DND-41 (cell line): ENCODE data around the gene ANKRD36.
"Not testable (repeated sequence)": the region's sequence is repeated elsewhere in the genome, so short reads cannot be mapped to it uniquely, and the experiment has no call there.

Experiments
- ATAC-seq: fragments of 200-7000 bp; cut with Tn5 transposase; 3 replicates; pipeline ENCODE4 v1.9.1; 2021; ENCODE audit warnings: low read depth; ENCODE audit not compliant: insufficient read depth
- DNase-seq: peaks from one replicate; pipeline ENCODE4 v3.0.0-alpha.2; 2020
- H2AFZ ChIP-seq: 2 replicates; pipeline ENCODE4 v1.6.0; 2012; ENCODE audit warnings: low read depth, low read length
- H3K27ac ChIP-seq: 2 replicates; pipeline ENCODE4 v1.5.1; 2012; ENCODE audit warnings: low read length, inconsistent platforms
- H3K27me3 ChIP-seq: fragments of 200-600 bp; sonication (generic); 2 replicates; pipeline ENCODE4 v1.6.0; 2012; ENCODE audit warnings: low read length, mild to moderate bottlenecking, inconsistent platforms; ENCODE audit not compliant: insufficient read depth, poor library complexity
- H3K36me3 ChIP-seq: 2 replicates; pipeline ENCODE4 v1.5.1; 2012; ENCODE audit warnings: low read length, inconsistent platforms; ENCODE audit not compliant: insufficient read depth
- H3K4me1 ChIP-seq: 2 replicates; pipeline ENCODE4 v1.5.1; 2012; ENCODE audit warnings: mild to moderate bottlenecking, low read length; ENCODE audit not compliant: insufficient read depth
- H3K4me2 ChIP-seq: 2 replicates; pipeline ENCODE4 v1.6.0; 2012; ENCODE audit warnings: mild to moderate bottlenecking, moderate library complexity, low read length, inconsistent platforms; ENCODE audit not compliant: insufficient read depth
- H3K4me3 ChIP-seq, 2 experiments: fragments of 200-600 bp in 1 of 2; shearing (Covaris generic) in 1 of 2; 2 replicates each; pipeline ENCODE4 v1.5.1; 2012 to 2016; ENCODE audit warnings: inconsistent platforms in 2 of 2, low read length in 2 of 2, mild to moderate bottlenecking in 2 of 2, low read depth in 1 of 2, moderate library complexity in 1 of 2
- H3K79me2 ChIP-seq: 2 replicates; pipeline ENCODE4 v1.6.0; 2012; ENCODE audit warnings: low read length, inconsistent platforms; ENCODE audit not compliant: insufficient read depth
- H3K9ac ChIP-seq: 2 replicates; pipeline ENCODE4 v1.6.0; 2012; ENCODE audit warnings: low read depth, mild to moderate bottlenecking, inconsistent platforms, low read length, moderate library complexity
- H3K9me3 ChIP-seq: 2 replicates; pipeline ENCODE4 v1.5.1; 2012; ENCODE audit warnings: low read length, moderate library complexity, mild to moderate bottlenecking, inconsistent platforms; ENCODE audit not compliant: insufficient read depth, severe bottlenecking
- H4K20me1 ChIP-seq: 2 replicates; pipeline ENCODE4 v1.6.0; 2012; ENCODE audit warnings: low read length; ENCODE audit not compliant: insufficient read depth
- TF ChIP-seq, protein P1 (sequence below): IDR thresholded peaks from 2 replicates; pipeline ENCODE4 v1.5.1; 2012; ENCODE audit warnings: borderline replicate concordance, low read length, moderate library complexity, mild to moderate bottlenecking; ENCODE audit not compliant: poor library complexity, severe bottlenecking; ENCODE audit errors: extremely low read depth

The ANKRD36 gene

DNA sequence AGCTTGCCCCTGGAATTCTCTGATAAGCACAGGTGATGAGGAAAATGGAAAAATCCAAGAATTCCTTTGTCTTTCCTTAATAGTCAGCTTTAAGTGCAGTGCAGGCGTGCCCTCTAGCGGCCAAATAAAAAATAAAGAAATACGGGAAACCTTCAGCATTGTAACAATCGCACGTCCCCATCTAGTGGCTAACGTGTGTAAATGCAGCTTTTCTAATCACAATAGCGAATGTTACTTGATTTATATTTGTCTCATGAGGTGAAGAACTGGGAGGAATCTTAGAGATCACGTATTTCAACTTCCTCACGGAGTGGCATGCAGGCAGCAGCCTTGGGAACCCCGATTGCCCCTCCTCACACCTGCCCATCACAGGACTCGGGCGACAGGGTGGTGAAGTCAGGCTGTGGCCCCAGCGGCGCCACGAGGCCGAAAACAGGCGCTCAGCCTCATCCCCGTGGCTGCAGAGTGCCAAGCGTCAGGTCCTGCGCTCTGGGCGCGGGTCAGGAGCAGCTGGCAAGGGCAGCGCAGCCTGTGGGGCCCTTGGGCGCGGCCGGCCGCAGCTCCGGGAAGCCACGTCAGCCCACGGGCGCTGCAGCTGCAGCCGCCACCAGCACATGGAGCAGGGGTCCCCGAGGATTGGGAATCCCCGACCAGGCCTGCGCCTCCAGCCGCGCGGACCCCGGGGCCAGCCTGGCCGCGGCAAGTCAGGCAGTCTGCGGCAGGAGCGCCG is 468 bp upstream of the ANKRD36 start:
- Histone ChIP-seq H3K4me2 (peak overlapping the region; percentile 98), H3K27ac (peak overlapping the region; percentile 94), H3K79me2 (peaks cover 19% of the 10 kb centered on the region), H3K4me3 (peak overlapping the region; percentile 56 to 83; a peak in 3 of 4 replicates), H2AFZ (peak overlapping the region; percentile 100), H3K9ac (peak overlapping the region; percentile 92)
- H4K20me1 ChIP-seq, H3K27me3 ChIP-seq, H3K9me3 ChIP-seq, H3K36me3 ChIP-seq, H3K4me1 ChIP-seq: not testable (repeated sequence)
- ATAC-seq (peak; percentile 49), DNase-seq (peak; percentile 69)
- TF ChIP-seq, protein P1, sequence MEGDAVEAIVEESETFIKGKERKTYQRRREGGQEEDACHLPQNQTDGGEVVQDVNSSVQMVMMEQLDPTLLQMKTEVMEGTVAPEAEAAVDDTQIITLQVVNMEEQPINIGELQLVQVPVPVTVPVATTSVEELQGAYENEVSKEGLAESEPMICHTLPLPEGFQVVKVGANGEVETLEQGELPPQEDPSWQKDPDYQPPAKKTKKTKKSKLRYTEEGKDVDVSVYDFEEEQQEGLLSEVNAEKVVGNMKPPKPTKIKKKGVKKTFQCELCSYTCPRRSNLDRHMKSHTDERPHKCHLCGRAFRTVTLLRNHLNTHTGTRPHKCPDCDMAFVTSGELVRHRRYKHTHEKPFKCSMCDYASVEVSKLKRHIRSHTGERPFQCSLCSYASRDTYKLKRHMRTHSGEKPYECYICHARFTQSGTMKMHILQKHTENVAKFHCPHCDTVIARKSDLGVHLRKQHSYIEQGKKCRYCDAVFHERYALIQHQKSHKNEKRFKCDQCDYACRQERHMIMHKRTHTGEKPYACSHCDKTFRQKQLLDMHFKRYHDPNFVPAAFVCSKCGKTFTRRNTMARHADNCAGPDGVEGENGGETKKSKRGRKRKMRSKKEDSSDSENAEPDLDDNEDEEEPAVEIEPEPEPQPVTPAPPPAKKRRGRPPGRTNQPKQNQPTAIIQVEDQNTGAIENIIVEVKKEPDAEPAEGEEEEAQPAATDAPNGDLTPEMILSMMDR: peak; percentile 69

GRCh38 chr2:97113882-97114255 is 916 bp downstream of the ANKRD36 start:
- Histone ChIP-seq H3K27ac (peak overlapping the region; percentile 94), H3K79me2 (peaks cover 19% of the 10 kb centered on the region), H3K4me3 (peak overlapping the region; percentile 44 to 83; a peak in 3 of 4 replicates), H2AFZ (peak overlapping the region; percentile 96), H3K4me2 (peak overlapping the region; percentile 58), H3K9ac (peak overlapping the region; percentile 92)
- not testable (repeated sequence) for H3K27me3 ChIP-seq, H3K9me3 ChIP-seq, H4K20me1 ChIP-seq, H3K4me1 ChIP-seq, H3K36me3 ChIP-seq
- DNase-seq (peak; percentile 30), ATAC-seq (peak; percentile 25)

DNA sequence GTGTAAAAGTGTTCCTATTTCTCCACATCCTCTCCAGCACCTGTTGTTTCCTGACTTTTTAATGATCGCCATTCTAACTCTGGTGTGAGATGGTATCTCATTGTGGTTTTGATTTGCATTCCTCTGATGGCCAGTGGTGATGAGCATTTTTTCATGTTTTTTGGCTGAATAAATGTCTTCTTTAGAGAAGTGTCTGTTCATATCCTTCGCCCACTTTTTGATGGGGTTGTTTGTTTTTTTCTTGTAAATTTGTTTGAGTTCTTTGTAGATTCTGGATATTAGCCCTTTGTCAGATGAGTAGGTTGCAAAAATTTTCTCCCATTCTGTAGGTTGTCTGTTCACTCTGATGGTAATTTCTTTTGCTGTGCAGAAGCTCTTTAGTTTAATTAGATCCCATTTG is 16.1 kb downstream of the ANKRD36 start:
- H3K27ac ChIP-seq, H3K9ac ChIP-seq, DNase-seq, ATAC-seq, H3K27me3 ChIP-seq, H3K36me3 ChIP-seq, H3K4me2 ChIP-seq, H3K4me3 ChIP-seq, H3K79me2 ChIP-seq, H3K9me3 ChIP-seq, H3K4me1 ChIP-seq, H2AFZ ChIP-seq, H4K20me1 ChIP-seq: not testable (repeated sequence)

- not testable (repeated sequence) for H3K79me2 ChIP-seq, H3K4me3 ChIP-seq, H3K4me2 ChIP-seq, H3K9me3 ChIP-seq, H2AFZ ChIP-seq, H4K20me1 ChIP-seq, DNase-seq, H3K9ac ChIP-seq, H3K27me3 ChIP-seq, H3K27ac ChIP-seq, ATAC-seq, H3K4me1 ChIP-seq
- H3K36me3 ChIP-seq: peaks cover 34% of the 10 kb centered on the region
Observed at GRCh38 chr2:97144016-97144415, 31.1 kb downstream of the ANKRD36 start.

- peaks cover 14% of the 10 kb centered on the region for H3K36me3 ChIP-seq
- not testable (repeated sequence) for H4K20me1 ChIP-seq, H3K4me2 ChIP-seq, ATAC-seq, H3K4me3 ChIP-seq, H3K27ac ChIP-seq, DNase-seq, H3K79me2 ChIP-seq, H3K9ac ChIP-seq, H3K27me3 ChIP-seq, H3K4me1 ChIP-seq, H2AFZ ChIP-seq, H3K9me3 ChIP-seq
Observed at GRCh38 chr2:97166548-97166947, 53.6 kb downstream of the ANKRD36 start.

- H3K27ac ChIP-seq, H3K79me2 ChIP-seq, H3K4me2 ChIP-seq, H3K27me3 ChIP-seq, DNase-seq, H3K9ac ChIP-seq, H4K20me1 ChIP-seq, H3K4me1 ChIP-seq, H2AFZ ChIP-seq, H3K4me3 ChIP-seq, H3K9me3 ChIP-seq, ATAC-seq: not testable (repeated sequence)
- H3K36me3 ChIP-seq: peaks cover 14% of the 10 kb centered on the region
Observed at GRCh38 chr2:97167938-97168337, 55.0 kb downstream of the ANKRD36 start.

DNA sequence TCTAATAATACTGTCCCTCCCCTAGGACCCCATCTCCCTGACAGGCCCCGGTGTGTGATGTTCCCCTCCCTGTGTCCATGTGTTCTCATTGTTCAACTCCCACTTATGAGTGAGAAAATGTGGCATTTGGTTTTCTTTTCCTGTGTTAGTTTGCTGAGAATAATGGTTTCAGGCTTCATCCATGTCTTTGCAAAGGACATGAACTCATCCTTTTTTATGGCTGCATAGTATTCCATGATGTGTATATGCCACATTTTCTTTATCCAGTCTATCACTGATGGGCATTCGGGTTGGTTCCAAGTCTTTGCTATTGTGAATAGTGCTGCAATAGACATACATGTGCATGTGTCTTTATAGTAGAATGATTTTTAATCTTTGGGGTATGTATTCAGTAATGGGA is 55.6 kb downstream of the ANKRD36 start:
- not testable (repeated sequence) for H3K4me3 ChIP-seq, H3K27me3 ChIP-seq, H2AFZ ChIP-seq, H4K20me1 ChIP-seq, ATAC-seq, H3K4me2 ChIP-seq, H3K79me2 ChIP-seq, DNase-seq, H3K27ac ChIP-seq, H3K9me3 ChIP-seq, H3K9ac ChIP-seq, H3K4me1 ChIP-seq
- H3K36me3 ChIP-seq: peaks cover 11% of the 10 kb centered on the region; the same call in 1 of the 2 replicates
